Tibial artery (tissue), 4 donors: ENCODE data around the gene C9orf85.

ENCODE experiments used
- DNase-seq, 2 donors: peaks; one replicate each; pipeline ENCODE4 v3.0.0-alpha.2; 2019
- H3K27ac ChIP-seq, 2 donors: fragments of 200-600 bp; sonication (generic) in 1 of 2; 1 replicate in 1 of 2; 2 replicates in 1 of 2; pipeline ENCODE4 v1.5.1; 2018 to 2019; ENCODE audit warnings: mild to moderate bottlenecking in 1 of 2
- H3K27me3 ChIP-seq, 2 donors: fragments of 200-600 bp; sonication (generic) in 1 of 2; one replicate each; pipeline versions ENCODE4 v1.5.1 to v1.6.0; 2016 to 2019
- H3K36me3 ChIP-seq, 3 donors: fragments of 200-600 bp; sonication (generic) in 2 of 3; one replicate each; pipeline ENCODE4 v1.5.1; 2016 to 2019; ENCODE audit warnings: mild to moderate bottlenecking in 2 of 3
- H3K4me1 ChIP-seq, 4 donors: fragments of 200-600 bp; sonication (generic) in 2 of 4; 1 replicate in 3 of 4; 2 replicates in 1 of 4; pipeline ENCODE4 v1.5.1; 2016 to 2019
- H3K4me3 ChIP-seq, 2 donors: fragments of 200-600 bp; sonication (generic) in 1 of 2; 1 replicate in 1 of 2; 2 replicates in 1 of 2; pipeline ENCODE4 v1.5.1; 2018 to 2019; ENCODE audit warnings: mild to moderate bottlenecking in 2 of 2
- H3K9me3 ChIP-seq, 3 donors: fragments of 200-600 bp; sonication (generic) in 1 of 3; one replicate each; pipeline ENCODE4 v1.5.1; 2016 to 2019
- CTCF ChIP-seq, 2 experiments: fragments of 200-600 bp in 1 of 2; fragments of 450-650 bp in 1 of 2; IDR thresholded peaks; one replicate each; pipeline ENCODE4 v1.5.1; 2017 to 2019; ENCODE audit warnings: antibody characterized with exemption in 2 of 2, mild to moderate bottlenecking in 1 of 2, moderate library complexity in 1 of 2
- intact Hi-C: fragments of 100-400 bp; cut with DNase I; formaldehyde crosslinking; loops from one replicate; pipeline ENCODE4 v1.15.0; 2023; ENCODE audit warnings: low total_unique reads

C9orf85 gene

DNA sequence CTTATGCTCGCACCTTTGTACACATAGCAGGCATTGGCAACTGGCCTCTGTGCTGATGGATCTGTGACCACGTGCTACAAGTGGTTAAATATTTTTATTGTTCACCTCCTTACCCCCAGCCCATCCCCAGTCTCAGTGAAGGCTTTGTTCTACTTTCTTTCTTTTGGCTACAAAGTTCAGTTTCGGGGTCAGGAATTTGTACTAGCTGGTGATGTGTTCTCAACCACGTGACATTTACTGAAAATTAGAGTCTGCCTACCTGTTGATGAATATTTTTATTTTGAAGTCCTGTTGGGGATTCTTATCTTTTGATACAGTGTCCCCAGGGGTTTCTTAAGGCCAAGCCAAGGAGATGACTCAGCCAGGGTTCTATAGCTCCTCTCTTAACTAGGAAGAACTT lies 101.2 kb downstream of the C9orf85 start:
- H3K36me3 ChIP-seq, result no peaks in the 10 kb centered on the region
- no peaks in the 10 kb centered on the region for H3K27me3 ChIP-seq
- no peak for DNase-seq
- no peaks in the 10 kb centered on the region for H3K4me1 ChIP-seq
- H3K4me3 ChIP-seq, result no peak overlapping the region
- intact Hi-C loops, result no loop called here
- H3K9me3 ChIP-seq, result no peaks in the 10 kb centered on the region
- no peak overlapping the region for H3K27ac ChIP-seq
- no peak for TF ChIP-seq CTCF (IDR thresholded peaks at IDR 0.05)

DNA sequence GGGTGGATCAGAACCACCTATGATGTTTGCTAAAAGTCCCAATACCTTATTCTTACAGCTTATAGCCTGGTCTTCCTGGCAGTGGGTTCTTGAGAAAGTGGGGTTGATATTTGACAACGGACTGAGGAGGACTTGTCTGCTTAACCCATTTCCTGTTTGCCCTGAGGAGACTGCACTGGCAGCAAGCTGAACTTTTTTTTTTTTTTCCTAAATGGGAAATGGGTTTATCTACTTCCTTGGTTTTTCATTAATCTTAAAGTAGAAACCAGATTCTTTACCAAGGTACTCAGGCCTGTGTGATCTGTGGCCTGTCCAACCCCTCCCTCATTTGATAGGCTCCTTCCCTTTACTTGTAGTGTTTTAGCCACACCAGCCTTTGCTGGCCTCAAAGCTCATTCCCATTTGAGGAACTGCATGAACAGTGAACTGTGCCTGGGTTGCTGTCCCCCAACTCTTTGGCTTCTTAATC lies 101.9 kb downstream of the C9orf85 start:
- Histone ChIP-seq H3K4me1 (no peaks in the 10 kb centered on the region), H3K27me3 (no peaks in the 10 kb centered on the region), H3K4me3 (no peak overlapping the region), H3K9me3 (no peaks in the 10 kb centered on the region), H3K36me3 (no peaks in the 10 kb centered on the region), H3K27ac (no peak overlapping the region)
- DNase-seq, result no peak
- intact Hi-C loops, result no loop called here
- TF ChIP-seq CTCF (IDR thresholded peaks at IDR 0.05), result no peak

- Histone ChIP-seq H3K27ac (no peak overlapping the region), H3K9me3 (no peaks in the 10 kb centered on the region), H3K36me3 (no peaks in the 10 kb centered on the region), H3K4me3 (no peak overlapping the region), H3K27me3 (no peaks in the 10 kb centered on the region), H3K4me1 (peaks cover 0 to 6% (median 0%) of the 10 kb centered on the region in 4 donors)
- intact Hi-C loops, result no loop called here
- no peak for TF ChIP-seq CTCF (IDR thresholded peaks at IDR 0.05)
- no peak for DNase-seq
These were observed 111.4 kb downstream of the C9orf85 start for GRCh38 chr9:72022841-72023240.
